IPS DF 6.9 (cell line): ENCODE data around the gene MRPL24.

Experiments used
- DNase-seq: peaks from one replicate; pipeline ENCODE4 v3.0.0-alpha.2; 2013; ENCODE audit warnings: low read depth, low spot score
- H3K27ac ChIP-seq: one replicate; pipeline ENCODE4 v1.5.1; 2013; ENCODE audit warnings: low read length, control low read depth
- H3K27me3 ChIP-seq: 2 replicates; pipeline ENCODE4 v1.6.1; 2013; ENCODE audit warnings: mild to moderate bottlenecking, low read length; ENCODE audit not compliant: control insufficient read depth, insufficient read depth
- H3K36me3 ChIP-seq: 2 replicates; pipeline ENCODE4 v1.6.1; 2013; ENCODE audit warnings: low read length; ENCODE audit not compliant: control insufficient read depth, insufficient read depth
- H3K4me1 ChIP-seq: 2 replicates; pipeline ENCODE4 v1.6.1; 2013; ENCODE audit warnings: low read length; ENCODE audit not compliant: control insufficient read depth, insufficient read depth
- H3K4me3 ChIP-seq: 2 replicates; pipeline ENCODE4 v1.5.1; 2013; ENCODE audit warnings: mild to moderate bottlenecking, low read length
- H3K9me3 ChIP-seq: 2 replicates; pipeline ENCODE4 v1.6.1; 2013; ENCODE audit warnings: low read length, inconsistent platforms; ENCODE audit not compliant: control insufficient read depth, insufficient read depth
- WGBS: extraction: QIAGEN DNeasy Blood & Tissue Kit; methylation state at CpG from one replicate; pipeline ENCODE4 v1.1.7; 2013; ENCODE audit warnings: mixed read lengths, missing lambda C conversion rate; ENCODE audit not compliant: insufficient read length, insufficient coverage; 5-methylcytosine and 5-hydroxymethylcytosine counted together

Gene MRPL24

DNA sequence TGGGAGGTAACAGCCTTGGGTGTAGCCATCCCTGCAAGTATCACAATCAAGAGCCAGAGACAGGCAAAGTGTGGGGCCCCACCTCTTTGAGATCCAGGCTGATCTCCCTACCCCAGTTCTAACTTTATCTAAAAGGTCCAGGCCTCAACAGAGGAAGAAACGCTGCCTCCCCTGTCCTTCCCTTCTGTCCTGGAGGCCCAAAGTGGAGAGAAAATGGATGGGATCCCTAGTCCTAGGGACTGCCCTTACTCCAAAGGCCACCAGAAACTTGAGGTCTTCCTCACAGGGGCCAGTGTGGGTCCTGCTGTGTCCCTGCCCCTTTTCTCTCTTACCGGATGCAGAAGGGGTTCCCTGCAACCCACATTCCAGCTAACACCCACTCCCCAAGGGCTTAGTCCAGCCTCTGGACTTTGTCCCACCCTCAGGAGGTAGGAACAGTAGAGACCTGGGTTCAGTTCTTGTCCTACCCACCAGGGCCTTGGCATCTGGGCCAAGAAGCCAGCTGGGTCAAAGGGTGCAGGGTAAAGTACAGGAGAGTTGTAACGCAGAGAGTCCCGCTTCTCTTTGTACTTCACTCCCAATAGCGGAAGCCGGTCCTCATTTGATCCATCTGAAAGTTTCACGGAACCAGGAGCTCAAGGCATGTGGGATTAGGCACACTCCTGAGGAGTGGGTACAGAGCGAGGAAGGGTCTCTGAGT is 8.7 kb upstream of the MRPL24 start:
- peaks cover 17% of the 10 kb centered on the region for H3K4me1 ChIP-seq
- H3K36me3 ChIP-seq: 0 out of 2 replicates have a peak, but pooled peaks cover 3% of the 10 kb centered on the region
- no peak overlapping the region; the same call in 1 of the 2 replicates for H3K4me3 ChIP-seq
- no peaks in the 10 kb centered on the region for H3K27me3 ChIP-seq
- H3K27ac ChIP-seq: no peak overlapping the region
- H3K9me3 ChIP-seq: no peaks in the 10 kb centered on the region
- no CpG with 5 or more reads among the region's 8 CpGs for WGBS
- no peak for DNase-seq

GRCh38 chr1:156748670-156749418 is 8.0 kb upstream of the MRPL24 start:
- DNase-seq: no peak
- no CpG with 5 or more reads among the region's 9 CpGs for WGBS
- H3K36me3 ChIP-seq: peaks cover 8% of the 10 kb centered on the region; the same call in 1 of the 2 replicates
- no peak overlapping the region for H3K27ac ChIP-seq
- H3K9me3 ChIP-seq: no peaks in the 10 kb centered on the region
- H3K4me3 ChIP-seq: no peak overlapping the region
- H3K4me1 ChIP-seq: peaks cover 17% of the 10 kb centered on the region
- no peaks in the 10 kb centered on the region for H3K27me3 ChIP-seq

DNA sequence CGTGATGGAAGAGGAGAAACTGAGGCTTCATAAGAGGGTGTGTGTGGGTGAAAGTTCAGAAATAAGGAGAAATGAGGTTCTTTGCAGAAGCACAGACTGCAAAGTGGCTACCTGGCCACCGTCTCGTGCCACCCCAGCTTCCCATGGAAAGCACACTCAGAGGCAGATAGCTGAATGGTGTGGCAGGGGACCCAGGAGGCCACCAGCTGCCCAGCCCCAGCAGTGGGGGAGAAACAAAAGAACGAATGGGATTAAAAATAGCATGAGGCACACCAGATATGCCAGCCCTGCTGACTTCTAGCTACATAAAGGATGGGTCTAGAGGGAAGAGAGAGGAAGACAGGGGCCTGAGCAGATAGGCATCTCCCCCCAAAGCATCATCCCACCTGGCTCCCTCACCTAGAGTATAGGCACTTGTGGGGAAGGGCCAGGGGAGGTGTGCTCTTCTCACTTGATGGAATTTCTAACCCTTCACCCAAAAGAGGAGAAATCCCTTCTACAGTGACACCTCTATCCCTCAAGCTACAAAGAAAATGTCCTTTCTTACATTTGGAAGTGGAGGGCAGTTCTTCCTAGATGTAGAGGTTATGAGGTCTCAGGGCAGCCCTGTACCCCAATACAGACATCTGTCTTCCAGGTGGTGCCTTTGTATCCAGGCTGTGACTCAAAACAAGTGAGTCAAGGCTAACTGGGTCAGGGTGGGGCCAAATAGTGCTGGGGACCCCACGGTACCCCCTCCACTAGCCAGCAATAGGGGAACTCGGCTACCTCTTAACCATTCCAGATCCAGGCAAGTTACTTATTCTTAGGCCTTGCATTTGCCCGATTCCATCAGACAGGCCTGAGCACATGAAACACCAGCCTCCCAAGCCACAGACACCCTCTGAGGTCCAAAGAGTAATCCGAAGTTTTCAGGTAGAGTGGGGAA is 7.1 kb upstream of the MRPL24 start:
- Histone ChIP-seq H3K36me3 (peaks cover 15% of the 10 kb centered on the region; the same call in 1 of the 2 replicates), H3K9me3 (no peaks in the 10 kb centered on the region), H3K27me3 (no peaks in the 10 kb centered on the region), H3K4me3 (peak overlapping the region; percentile 34; the same call in 1 of the 2 replicates), H3K4me1 (peaks cover 17% of the 10 kb centered on the region), H3K27ac (no peak overlapping the region)
- DNase-seq: no peak
- WGBS: no CpG with 5 or more reads among the region's 8 CpGs

GRCh38 chr1:156746728-156747631 is 6.1 kb upstream of the MRPL24 start:
- DNase-seq: no peak
- H3K27ac ChIP-seq: no peak overlapping the region
- peak overlapping the region; percentile 34; the same call in 1 of the 2 replicates for H3K4me3 ChIP-seq
- no peaks in the 10 kb centered on the region for H3K9me3 ChIP-seq
- H3K27me3 ChIP-seq: no peaks in the 10 kb centered on the region
- peaks cover 17% of the 10 kb centered on the region; the same call in 1 of the 2 replicates for H3K36me3 ChIP-seq
- H3K4me1 ChIP-seq: peaks cover 17% of the 10 kb centered on the region
- no CpG with 5 or more reads among the region's 29 CpGs for WGBS

GRCh38 chr1:156746406-156746727 is 5.5 kb upstream of the MRPL24 start:
- WGBS: no CpG with 5 or more reads among the region's 9 CpGs
- Histone ChIP-seq H3K27ac (no peak overlapping the region), H3K36me3 (peaks cover 17% of the 10 kb centered on the region; the same call in 1 of the 2 replicates), H3K9me3 (no peaks in the 10 kb centered on the region), H3K4me3 (no peak overlapping the region), H3K4me1 (peaks cover 17% of the 10 kb centered on the region), H3K27me3 (no peaks in the 10 kb centered on the region)
- no peak for DNase-seq

DNA sequence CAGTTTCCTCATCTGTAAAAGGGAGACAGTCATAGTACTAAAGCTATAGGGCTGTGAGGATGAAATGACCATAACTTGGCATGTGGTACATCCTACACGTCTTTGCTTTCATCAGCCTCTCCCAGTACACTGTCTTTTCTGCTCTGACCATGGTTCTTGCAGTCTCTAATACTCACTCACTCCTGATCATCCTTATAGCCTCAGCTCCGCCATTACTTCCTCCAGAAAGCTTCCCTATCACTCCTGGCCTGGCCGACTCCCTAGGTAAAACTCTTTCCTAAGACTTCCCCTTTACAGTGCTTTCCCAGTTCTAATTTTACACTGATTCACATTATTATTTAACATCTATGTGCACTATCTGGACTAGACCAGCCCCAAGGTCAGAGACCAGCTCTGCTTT is 5.0 kb upstream of the MRPL24 start:
- DNase-seq: no peak
- Histone ChIP-seq H3K9me3 (no peaks in the 10 kb centered on the region), H3K27me3 (no peaks in the 10 kb centered on the region), H3K4me3 (no peak overlapping the region), H3K27ac (no peak overlapping the region), H3K4me1 (peaks cover 17% of the 10 kb centered on the region), H3K36me3 (peaks cover 17% of the 10 kb centered on the region; the same call in 1 of the 2 replicates)
- WGBS: no CpG with 5 or more reads among the region's 3 CpGs

GRCh38 chr1:156744786-156745419 is 4.0 kb upstream of the MRPL24 start:
- peaks cover 17% of the 10 kb centered on the region; the same call in 1 of the 2 replicates for H3K36me3 ChIP-seq
- H3K4me3 ChIP-seq: no peak overlapping the region
- no peak for DNase-seq
- no CpG with 5 or more reads among the region's 14 CpGs for WGBS
- H3K4me1 ChIP-seq: peaks cover 17% of the 10 kb centered on the region
- no peaks in the 10 kb centered on the region for H3K27me3 ChIP-seq
- no peaks in the 10 kb centered on the region for H3K9me3 ChIP-seq
- no peak overlapping the region for H3K27ac ChIP-seq

GRCh38 chr1:156744344-156744743 is 3.5 kb upstream of the MRPL24 start:
- no CpG with 5 or more reads among the region's 12 CpGs for WGBS
- peaks cover 14% of the 10 kb centered on the region for H3K4me1 ChIP-seq
- no peak for DNase-seq

More at GRCh38 chr1:156744344-156744743, 3.5 kb upstream of the MRPL24 start:
- no peak overlapping the region for H3K4me3 ChIP-seq
- H3K27ac ChIP-seq: no peak overlapping the region
- H3K27me3 ChIP-seq: no peaks in the 10 kb centered on the region
- peaks cover 17% of the 10 kb centered on the region; the same call in 1 of the 2 replicates for H3K36me3 ChIP-seq
- H3K9me3 ChIP-seq: no peaks in the 10 kb centered on the region
